Karpas-422 (cell line): ENCODE measurements around the gene LNPEP. TPM values are rescaled to one million over a fixed set of nuclear protein-coding genes. Genes with fewer than 3 reads are reported as not detected.
"Not testable (repeated sequence)": the region's sequence is repeated elsewhere in the genome, so short reads cannot be mapped to it uniquely, and the experiment has no call there.

Experiments used
- DNase-seq: peaks from one replicate; pipeline ENCODE4 v3.0.0-alpha.2; 2015
- H2AFZ ChIP-seq: fragments of 200-600 bp; sonication (generic); 2 replicates; pipeline ENCODE4 v1.6.1; 2014; ENCODE audit warnings: antibody characterized with exemption, low read length, mixed read lengths
- H3K27ac ChIP-seq: fragments of 200-600 bp; sonication (generic); 2 replicates; pipeline ENCODE4 v1.5.1; 2014; ENCODE audit warnings: mild to moderate bottlenecking, low read length, moderate library complexity
- H3K27me3 ChIP-seq: fragments of 200-600 bp; sonication (generic); 2 replicates; pipeline ENCODE4 v1.6.1; 2014; ENCODE audit warnings: low read length, mixed read lengths
- H3K36me3 ChIP-seq: fragments of 200-600 bp; sonication (generic); 2 replicates; pipeline ENCODE4 v1.6.1; 2014; ENCODE audit warnings: low read length, mixed read lengths; ENCODE audit not compliant: insufficient read depth
- H3K4me1 ChIP-seq: fragments of 200-600 bp; sonication (generic); 2 replicates; pipeline ENCODE4 v1.6.1; 2014; ENCODE audit warnings: mild to moderate bottlenecking, low read length, mixed read lengths
- H3K4me2 ChIP-seq: fragments of 200-600 bp; sonication (generic); 2 replicates; pipeline ENCODE4 v1.6.1; 2014; ENCODE audit warnings: low read length, low read depth, mild to moderate bottlenecking; ENCODE audit not compliant: poor library complexity, severe bottlenecking
- H3K4me3 ChIP-seq: fragments of 200-600 bp; sonication (generic); 2 replicates; pipeline ENCODE4 v1.5.1; 2014; ENCODE audit warnings: mild to moderate bottlenecking, antibody characterized with exemption, low read length, mixed read lengths
- H3K79me2 ChIP-seq: fragments of 200-600 bp; sonication (generic); 2 replicates; pipeline ENCODE4 v1.6.1; 2014; ENCODE audit warnings: mild to moderate bottlenecking, low read length, mixed read lengths
- H3K9ac ChIP-seq: fragments of 200-600 bp; sonication (generic); 2 replicates; pipeline ENCODE4 v1.6.0; 2014; ENCODE audit warnings: low read length
- H3K9me2 ChIP-seq: fragments of 200-600 bp; sonication (generic), shearing (Covaris generic); replicated peaks from 2 replicates; pipeline ENCODE4 v1.6.0; 2014; ENCODE audit warnings: mild to moderate bottlenecking, low read length, moderate library complexity; ENCODE audit not compliant: insufficient read depth
- H3K9me3 ChIP-seq: fragments of 300-700, 200-600 bp; sonication (generic); 2 replicates; pipeline ENCODE4 v1.6.1; 2014; ENCODE audit warnings: low read length, mixed read lengths
- H4K20me1 ChIP-seq: fragments of 200-600 bp; sonication (generic); 2 replicates; pipeline ENCODE4 v1.6.1; 2014; ENCODE audit warnings: mild to moderate bottlenecking, antibody characterized with exemption, low read length, low read depth; ENCODE audit not compliant: insufficient read depth
- small RNA-seq: library from RNA; depleted of rRNA; stranded (forward); fragments of <200 nt; gene quantifications from one replicate; pipeline ENCODE3, GENCODE V24; 2014
- total RNA-seq: library from RNA; depleted of rRNA; stranded (reverse); fragments of >200 nt; shearing (Covaris generic); gene quantifications from 2 replicates; pipeline ENCODE4 v1.2.3, GENCODE V29; 2014; ENCODE audit warnings: low replicate concordance; rRNA removed

Gene LNPEP
- total RNA-seq, 1 experiment from 2014 or later, result 92.3 TPM

DNA sequence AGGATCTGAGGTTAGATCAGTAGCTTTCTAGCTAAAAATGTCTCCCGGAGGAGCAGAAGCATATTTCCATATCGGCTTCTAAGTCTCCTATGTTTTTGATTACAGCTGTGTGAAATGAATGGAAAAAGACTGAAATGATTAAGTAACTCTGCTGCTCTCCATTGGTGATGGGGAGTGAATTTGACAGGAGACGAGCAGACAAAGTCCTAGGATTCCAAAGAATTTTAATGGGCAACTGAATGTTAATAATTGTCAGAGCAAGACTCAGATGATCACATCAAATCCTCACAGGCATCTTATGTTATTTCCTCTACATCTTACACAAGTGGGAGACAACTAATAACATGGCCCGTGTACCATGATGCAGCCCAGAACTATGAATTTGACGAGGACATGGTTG is 139.8 kb downstream of the LNPEP start:
- Histone ChIP-seq H3K9me2 (no peaks in the 10 kb centered on the region), H3K9me3 (no peaks in the 10 kb centered on the region), H3K36me3 (no peaks in the 10 kb centered on the region), H3K27ac (no peak overlapping the region), H2AFZ (no peak overlapping the region), H3K4me1 (peaks cover 3% of the 10 kb centered on the region; the same call in 1 of the 2 replicates), H4K20me1 (no peaks in the 10 kb centered on the region), H3K4me2 (no peak overlapping the region), H3K4me3 (no peak overlapping the region), H3K79me2 (no peaks in the 10 kb centered on the region), H3K9ac (no peak overlapping the region), H3K27me3 (no peaks in the 10 kb centered on the region)
- no peak for DNase-seq

DNA sequence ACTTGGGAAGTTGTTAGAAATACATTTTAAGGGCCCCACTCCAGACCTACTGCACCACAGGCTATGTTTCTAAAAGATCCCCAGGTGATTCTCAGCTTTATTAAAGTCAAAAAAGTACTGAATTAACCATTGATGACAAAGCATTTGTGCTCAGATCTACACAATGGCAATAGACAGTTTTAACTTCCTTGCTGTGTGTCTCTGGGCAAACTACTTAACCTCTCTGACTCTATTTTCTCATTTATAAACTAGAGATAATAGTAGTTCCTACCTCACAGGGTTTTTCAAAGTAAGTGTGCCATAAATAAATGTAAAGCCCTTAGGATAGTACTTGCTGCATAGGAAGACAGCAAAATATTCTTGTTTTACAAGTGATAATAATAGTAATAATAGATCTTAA is 140.2 kb downstream of the LNPEP start:
- no peaks in the 10 kb centered on the region for H3K79me2 ChIP-seq
- DNase-seq, result no peak
- no peaks in the 10 kb centered on the region for H3K9me3 ChIP-seq
- H3K9ac ChIP-seq, result no peak overlapping the region
- H3K27me3 ChIP-seq, result no peaks in the 10 kb centered on the region
- no peak overlapping the region for H2AFZ ChIP-seq
- peaks cover 3% of the 10 kb centered on the region; the same call in 1 of the 2 replicates for H3K4me1 ChIP-seq
- no peak overlapping the region for H3K4me3 ChIP-seq
- H3K36me3 ChIP-seq, result no peaks in the 10 kb centered on the region
- no peaks in the 10 kb centered on the region for H3K9me2 ChIP-seq
- H3K27ac ChIP-seq, result no peak overlapping the region
- H3K4me2 ChIP-seq, result no peak overlapping the region
- H4K20me1 ChIP-seq, result no peaks in the 10 kb centered on the region

DNA sequence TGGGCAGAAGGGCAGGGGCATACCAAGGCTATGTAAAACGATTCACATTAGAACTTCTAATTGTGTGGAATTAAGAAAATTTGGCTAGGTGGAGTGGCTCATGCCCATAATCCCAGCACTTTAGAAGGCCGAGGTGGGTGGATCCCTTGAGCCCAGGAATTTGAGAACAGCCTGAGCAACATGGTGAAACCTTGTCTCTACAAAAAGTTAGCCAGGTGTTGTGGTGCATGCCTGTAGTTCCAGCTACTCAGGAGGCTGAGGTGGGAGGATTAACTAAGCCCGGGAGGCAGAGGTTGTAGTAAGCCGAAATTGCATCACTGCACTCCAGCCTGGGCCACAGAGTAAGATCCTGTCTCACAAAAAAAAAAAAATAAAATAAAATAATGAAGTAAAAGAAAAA is 141.4 kb downstream of the LNPEP start:
- DNase-seq, result no peak
- no peaks in the 10 kb centered on the region for H4K20me1 ChIP-seq
- H3K4me2 ChIP-seq, result no peak overlapping the region
- H3K27ac ChIP-seq, result no peak overlapping the region
- no peaks in the 10 kb centered on the region for H3K36me3 ChIP-seq
- H3K4me1 ChIP-seq, result peaks cover 3% of the 10 kb centered on the region; the same call in 1 of the 2 replicates
- H3K27me3 ChIP-seq, result no peaks in the 10 kb centered on the region
- no peak overlapping the region for H3K9ac ChIP-seq
- H3K4me3 ChIP-seq, result no peak overlapping the region
- H3K9me3 ChIP-seq, result no peaks in the 10 kb centered on the region
- H3K9me2 ChIP-seq, result no peaks in the 10 kb centered on the region
- H2AFZ ChIP-seq, result no peak overlapping the region
- no peaks in the 10 kb centered on the region for H3K79me2 ChIP-seq

DNA sequence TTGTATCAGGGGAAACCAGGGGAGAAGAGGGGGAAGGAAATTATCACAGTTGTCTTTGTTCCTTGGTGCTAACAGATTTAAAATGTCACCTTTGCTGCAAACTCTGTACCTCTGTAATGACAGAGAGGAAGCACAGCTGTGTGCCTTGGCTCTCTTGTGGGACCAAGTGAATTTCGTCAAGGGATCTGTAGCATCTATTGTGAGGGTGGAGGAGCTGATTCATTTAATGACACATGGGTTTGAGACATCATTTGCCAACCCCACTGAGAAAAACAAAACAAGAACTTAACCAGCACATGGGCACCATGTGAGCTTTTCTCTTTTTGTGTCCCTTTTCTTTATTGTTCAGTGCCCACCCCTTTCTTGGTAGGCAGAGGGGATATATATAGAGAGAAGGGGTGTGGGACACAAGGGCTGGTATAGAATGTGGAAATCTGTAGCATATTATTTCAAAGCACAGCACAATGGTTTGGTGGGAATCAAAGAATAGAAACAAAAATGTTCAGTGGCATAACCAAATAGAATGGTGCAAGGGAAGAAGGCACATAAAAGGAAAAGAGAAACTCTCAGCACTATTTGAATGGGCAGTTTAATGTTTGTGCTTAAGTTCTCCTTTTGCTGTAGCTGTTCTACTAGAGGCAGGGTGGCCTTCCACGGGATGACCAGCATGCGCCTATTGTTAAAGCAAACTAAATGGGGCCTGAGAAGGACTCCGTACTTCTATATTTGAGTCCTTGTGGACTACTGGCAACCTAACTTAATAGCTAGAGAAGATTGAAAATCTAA is 143.3 kb downstream of the LNPEP start:
- no peaks in the 10 kb centered on the region for H3K9me3 ChIP-seq
- DNase-seq, result no peak
- no peak overlapping the region for H3K9ac ChIP-seq
- H3K27me3 ChIP-seq, result no peaks in the 10 kb centered on the region
- no peak overlapping the region for H3K4me2 ChIP-seq
- no peak overlapping the region for H3K27ac ChIP-seq
- H2AFZ ChIP-seq, result no peak overlapping the region
- H4K20me1 ChIP-seq, result no peaks in the 10 kb centered on the region
- H3K4me3 ChIP-seq, result no peak overlapping the region
- no peaks in the 10 kb centered on the region for H3K9me2 ChIP-seq
- peaks cover 3% of the 10 kb centered on the region; the same call in 1 of the 2 replicates for H3K4me1 ChIP-seq
- no peaks in the 10 kb centered on the region for H3K36me3 ChIP-seq
- H3K79me2 ChIP-seq, result no peaks in the 10 kb centered on the region

DNA sequence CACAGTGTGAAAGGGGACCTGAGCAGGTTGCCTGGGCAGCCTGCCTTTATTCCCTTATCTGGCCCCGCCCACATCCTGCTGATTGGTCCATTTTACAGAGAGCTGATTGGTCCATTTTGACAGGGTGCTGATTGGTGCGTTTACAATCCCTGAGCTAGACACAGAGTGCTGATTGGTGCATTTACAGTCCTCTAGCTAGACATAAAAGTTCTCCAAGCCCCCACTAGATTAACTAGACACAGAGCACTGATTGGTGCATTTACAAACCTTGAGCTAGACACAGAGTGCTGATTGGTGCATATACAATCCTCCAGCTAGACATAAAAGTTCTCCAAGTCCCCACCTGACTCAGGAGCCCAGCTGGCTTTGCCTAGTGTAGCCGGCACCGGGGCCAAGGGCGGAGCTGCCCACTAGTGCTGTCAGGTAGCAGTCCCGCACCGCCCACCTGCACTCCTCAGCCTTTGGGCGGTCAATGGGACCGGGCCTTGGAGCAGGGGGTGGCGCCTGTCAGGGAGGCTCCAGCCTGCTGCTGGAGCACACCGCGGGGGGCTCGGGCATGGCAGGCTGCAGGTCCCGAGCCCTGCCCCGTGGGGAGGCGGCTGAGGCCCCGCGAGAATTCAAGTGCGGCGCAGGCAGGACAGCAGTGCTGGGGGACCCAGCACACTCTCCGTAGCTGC is 149.0 kb downstream of the LNPEP start:
- H3K27ac ChIP-seq, H3K4me3 ChIP-seq, DNase-seq, H3K9ac ChIP-seq, H3K79me2 ChIP-seq, H3K4me2 ChIP-seq, H3K9me2 ChIP-seq, H3K4me1 ChIP-seq, H2AFZ ChIP-seq, H3K27me3 ChIP-seq, H4K20me1 ChIP-seq, H3K36me3 ChIP-seq, H3K9me3 ChIP-seq: not testable (repeated sequence)

DNA sequence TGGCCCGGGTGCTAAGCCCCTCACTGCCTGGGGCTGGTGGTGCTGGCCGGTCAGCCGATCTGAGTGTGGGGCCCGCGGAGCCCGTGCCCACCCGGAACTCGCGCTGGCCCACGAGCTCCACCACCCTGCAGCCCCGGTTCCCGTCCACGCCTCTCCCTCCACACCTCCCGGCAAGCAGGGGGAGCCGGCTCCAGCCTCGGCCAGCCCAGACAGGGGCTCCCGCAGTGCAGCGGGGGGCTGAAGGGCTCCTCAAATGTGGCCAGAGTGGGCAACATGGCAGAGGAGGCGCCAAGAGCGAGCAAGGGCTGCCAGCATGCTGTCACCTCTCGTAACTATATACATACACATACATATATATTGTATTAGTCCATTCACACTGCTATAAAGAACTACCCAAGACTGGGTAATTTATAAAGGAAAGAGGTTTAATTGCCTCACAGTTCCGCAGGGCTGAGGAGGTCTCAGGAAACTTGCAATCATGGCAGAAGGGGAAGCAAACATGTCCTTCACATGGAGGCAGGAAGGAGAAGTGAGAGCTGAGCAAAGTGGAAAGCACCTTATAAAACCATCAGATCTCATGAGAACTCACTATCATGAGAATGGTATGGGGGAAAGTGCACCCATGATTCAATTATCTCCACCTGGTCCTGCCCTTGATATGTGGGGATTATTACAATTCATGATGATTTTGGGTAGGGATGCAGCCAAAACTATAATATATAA is 149.7 kb downstream of the LNPEP start:
- no peaks in the 10 kb centered on the region for H3K9me2 ChIP-seq
- H3K9me3 ChIP-seq, result no peaks in the 10 kb centered on the region
- no peak overlapping the region for H3K4me3 ChIP-seq
- H3K4me2 ChIP-seq, result no peak overlapping the region
- no peaks in the 10 kb centered on the region for H3K79me2 ChIP-seq
- no peaks in the 10 kb centered on the region for H3K36me3 ChIP-seq
- H3K27ac ChIP-seq, result no peak overlapping the region
- no peak for DNase-seq
- H3K4me1 ChIP-seq, result peaks cover 9% of the 10 kb centered on the region
- no peaks in the 10 kb centered on the region for H3K27me3 ChIP-seq
- H3K9ac ChIP-seq, result no peak overlapping the region
- no peak overlapping the region for H2AFZ ChIP-seq
- H4K20me1 ChIP-seq, result no peaks in the 10 kb centered on the region

Small RNA genes within 50 kb of the gene (small RNA-seq; reads per million reads assigned to genes)
- gene RF00019, result not detected

Other genes starting within 250 kb of the LNPEP start
- gene ERAP1, start 128.1 kb upstream of the LNPEP start, total RNA-seq, result 34.8 and 59.3 TPM in 2 replicates
- 33.7 and 60.5 TPM in 2 replicates for gene ERAP2, start 59.6 kb upstream of the LNPEP start, total RNA-seq
- not detected in 2 replicates for gene LIX1, start 206.5 kb downstream of the LNPEP start, total RNA-seq
- gene RIOK2, start 247.2 kb downstream of the LNPEP start, total RNA-seq, result 28.9 and 34.7 TPM in 2 replicates